SK-N-SH (cell line): ENCODE measurements around the gene PSMB2. TPM values are rescaled to one million over a fixed set of nuclear protein-coding genes. Genes with fewer than 3 reads are reported as not detected.

Source experiments
- CTCF ChIA-PET: fragments of 300-600, 350-600 bp; formaldehyde crosslinking; extraction: SDS; loops from one replicate; lab custom pipeline; 2021; lab: Yijun Ruan, JAX
- POLR2A ChIA-PET: fragments of 350-600 bp; sonication (Branson Sonifier 250); formaldehyde crosslinking; extraction: SDS; loops from one replicate; lab custom pipeline; 2020; ENCODE audit warnings: antibody characterized with exemption, inconsistent platforms; lab: Yijun Ruan, JAX
- DNase-seq: peaks from one replicate; pipeline ENCODE4 v3.0.0; 2012
- H2AFZ ChIP-seq: fragments of 200-600 bp; sonication (generic); 2 replicates; pipeline ENCODE4 v1.8.1; 2016; ENCODE audit warnings: antibody characterized with exemption, mild to moderate bottlenecking, low read depth
- H3F3A ChIP-seq: fragments of 200-600 bp; sonication (generic); replicated peaks from 2 replicates; pipeline ENCODE3; 2016; ENCODE audit warnings: antibody characterized with exemption, mild to moderate bottlenecking; ENCODE audit not compliant: insufficient read depth
- H3K27ac ChIP-seq, 2 experiments: fragments of 200-500 bp in 1 of 2; fragments of 200-600 bp in 1 of 2; sonication (Bioruptor generic) in 1 of 2; sonication (generic), shearing (Covaris generic) in 1 of 2; 2 replicates each; pipeline versions ENCODE4 v1.5.1 to v1.6.1; 2014 to 2016; ENCODE audit warnings: low read depth in 2 of 2, inconsistent platforms in 1 of 2, low read length in 1 of 2, mild to moderate bottlenecking in 1 of 2, mixed read lengths in 1 of 2
- H3K27me3 ChIP-seq: fragments of 200-600 bp; sonication (generic), shearing (Covaris generic); 2 replicates; pipeline ENCODE4 v1.6.1; 2016; ENCODE audit warnings: mixed run types; ENCODE audit not compliant: insufficient read depth
- H3K36me3 ChIP-seq, 2 experiments: fragments of 200-500 bp in 1 of 2; fragments of 200-600 bp in 1 of 2; sonication (Bioruptor generic) in 1 of 2; sonication (generic) in 1 of 2; replicated peaks in 1 of 2; 2 replicates each; pipeline versions ENCODE3 to v1.5.1; 2014 to 2016; ENCODE audit warnings: low read length in 1 of 2, mild to moderate bottlenecking in 1 of 2; ENCODE audit not compliant: insufficient read depth in 2 of 2, control insufficient read depth in 1 of 2
- H3K4me1 ChIP-seq, 2 experiments: fragments of 200-500 bp in 1 of 2; fragments of 200-600 bp in 1 of 2; sonication (Bioruptor generic) in 1 of 2; sonication (generic), shearing (Covaris generic) in 1 of 2; 2 replicates each; pipeline versions ENCODE4 v1.5.1 to v1.6.1; 2014 to 2016; ENCODE audit warnings: low read depth in 1 of 2, low read length in 1 of 2, mixed run types in 1 of 2; ENCODE audit not compliant: insufficient read depth in 2 of 2, control insufficient read depth in 1 of 2
- H3K4me2 ChIP-seq: fragments of 200-600 bp; sonication (generic), shearing (Covaris generic); 2 replicates; pipeline ENCODE4 v1.6.1; 2017; ENCODE audit warnings: mixed run types
- H3K4me3 ChIP-seq, 2 experiments: fragments of 200-500 bp in 1 of 2; fragments of 200-600 bp in 1 of 2; sonication (Bioruptor generic) in 1 of 2; sonication (generic), shearing (Covaris generic) in 1 of 2; 2 replicates each; pipeline versions ENCODE4 v1.5.1 to v1.8.1; 2014 to 2016; ENCODE audit warnings: low read depth in 2 of 2, inconsistent platforms in 1 of 2, low read length in 1 of 2, mild to moderate bottlenecking in 1 of 2, mixed read lengths in 1 of 2, moderate library complexity in 1 of 2
- H3K79me2 ChIP-seq: fragments of 200-600 bp; sonication (generic); 2 replicates; pipeline ENCODE4 v1.8.1; 2017; ENCODE audit warnings: mild to moderate bottlenecking; ENCODE audit not compliant: insufficient read depth
- H3K9ac ChIP-seq: fragments of 200-600 bp; sonication (generic); 2 replicates; pipeline ENCODE4 v1.6.1; 2017; ENCODE audit warnings: mixed run types
- H3K9me2 ChIP-seq: fragments of 200-600 bp; sonication (generic); 2 replicates; pipeline ENCODE4 v1.6.1; 2017; ENCODE audit warnings: mixed run types
- H3K9me3 ChIP-seq: fragments of 200-600 bp; sonication (generic); 2 replicates; pipeline ENCODE4 v1.6.1; 2017; ENCODE audit warnings: mixed run types, mild to moderate bottlenecking, moderate library complexity
- H4K20me1 ChIP-seq: fragments of 200-600 bp; sonication (generic); 2 replicates; pipeline ENCODE4 v1.6.1; 2017; ENCODE audit warnings: mild to moderate bottlenecking, mixed run types; ENCODE audit not compliant: insufficient read depth
- CTCF ChIP-seq: fragments of 200-600 bp; sonication (generic); IDR thresholded peaks from 2 replicates; pipeline ENCODE4 v1.6.1; 2017; ENCODE audit warnings: antibody characterized with exemption, mild to moderate bottlenecking, moderate library complexity
- ELF1 ChIP-seq: IDR thresholded peaks from 2 replicates; pipeline ENCODE4 v1.4.0; 2012
- EP300 ChIP-seq, 2 experiments: IDR thresholded peaks; 2 replicates each; pipeline versions ENCODE4 v1.4.0 to v1.6.1; 2012; ENCODE audit warnings: borderline replicate concordance in 1 of 2, low read depth in 1 of 2, low read length in 1 of 2
- MAX ChIP-seq: IDR thresholded peaks from 2 replicates; pipeline ENCODE4 v1.4.0; 2012; ENCODE audit warnings: low read depth
- MEF2A ChIP-seq: IDR thresholded peaks from 2 replicates; pipeline ENCODE4 v1.4.0; 2012; ENCODE audit warnings: low read depth, borderline replicate concordance
- NRF1 ChIP-seq: IDR thresholded peaks from 2 replicates; pipeline ENCODE4 v1.6.1; 2012; ENCODE audit warnings: low read depth, mild to moderate bottlenecking, low read length
- RCOR1 ChIP-seq: fragments of 150-350 bp; IDR thresholded peaks from 2 replicates; pipeline ENCODE4 v1.6.1; 2017; ENCODE audit warnings: antibody characterized with exemption, low read length
- RFX5 ChIP-seq: IDR thresholded peaks from 2 replicates; pipeline ENCODE4 v1.6.1; 2012; ENCODE audit warnings: mild to moderate bottlenecking, improper control_type of control experiment, low read length
- SIN3A ChIP-seq: IDR thresholded peaks from 2 replicates; pipeline ENCODE4 v1.6.1; 2012; ENCODE audit warnings: low read depth, mild to moderate bottlenecking, low read length, moderate library complexity, borderline replicate concordance
- WGBS: methylation state at CpG from one replicate; pipeline ENCODE4 v1.1.6; 2017; ENCODE audit warnings: low lambda C conversion rate; 5-methylcytosine and 5-hydroxymethylcytosine counted together
- polyA plus RNA-seq, 3 experiments: library from polyadenylated mRNA; depleted of rRNA; stranded (reverse); fragments of >200 nt; gene quantifications; 2 replicates each; pipeline ENCODE4 v1.2.3, GENCODE V29; 2012
- TF ChIP-seq, protein P1 (sequence below): IDR thresholded peaks from 2 replicates; pipeline ENCODE4; 2012
- TF ChIP-seq, protein P2 (sequence below): fragments of 150-350 bp; IDR thresholded peaks from 2 replicates; pipeline ENCODE4 v1.6.1; 2016; ENCODE audit warnings: mild to moderate bottlenecking, low read depth, low read length

PSMB2 gene
- polyA plus RNA-seq, 1 of the 3 experiments (the other 2 are of a cell fraction) = 83.5 TPM

DNA sequence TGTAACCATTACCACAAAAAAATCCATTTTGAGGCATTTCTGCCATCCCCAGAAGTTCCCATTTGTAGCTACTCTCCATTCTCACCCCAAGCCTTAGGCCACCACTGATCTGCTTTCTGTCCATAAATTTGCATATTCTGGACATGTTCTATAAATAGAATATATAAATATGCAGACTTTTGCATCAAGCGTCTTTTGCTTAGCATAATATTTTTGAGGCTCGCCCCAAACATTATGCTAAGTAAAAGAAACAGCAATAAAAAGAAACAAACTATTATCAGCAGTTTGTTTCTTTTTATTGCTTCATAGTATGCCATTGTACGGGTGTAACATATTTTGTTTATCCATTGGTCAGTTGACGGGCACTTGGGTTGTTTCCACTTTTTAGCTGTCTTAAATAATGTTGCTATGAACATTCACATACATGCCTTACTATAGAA lies 60.4 kb downstream of the PSMB2 start:
- Histone ChIP-seq H3F3A (no peaks in the 10 kb centered on the region), H3K9ac (no peak overlapping the region), H3K27ac (no peak overlapping the region), H3K9me2 (no peaks in the 10 kb centered on the region), H3K4me1 (no peaks in the 10 kb centered on the region), H3K4me2 (no peak overlapping the region), H3K9me3 (no peaks in the 10 kb centered on the region), H2AFZ (no peak overlapping the region), H4K20me1 (no peaks in the 10 kb centered on the region), H3K27me3 (no peaks in the 10 kb centered on the region), H3K79me2 (no peaks in the 10 kb centered on the region), H3K4me3 (no peak overlapping the region), H3K36me3 (no peaks in the 10 kb centered on the region)
- TF ChIP-seq SIN3A (no peak), CTCF (no peak), EP300 (IDR thresholded peaks at IDR 0.05; ENCODE audit: borderline replicate concordance in 1 of 2, low read depth in 1 of 2, low read length in 1 of 2) (no peak), RCOR1 (no peak), MEF2A (no peak), RFX5 (no peak), NRF1 (no peak), ELF1 (no peak), MAX (no peak)
- TF ChIP-seq, protein P1, sequence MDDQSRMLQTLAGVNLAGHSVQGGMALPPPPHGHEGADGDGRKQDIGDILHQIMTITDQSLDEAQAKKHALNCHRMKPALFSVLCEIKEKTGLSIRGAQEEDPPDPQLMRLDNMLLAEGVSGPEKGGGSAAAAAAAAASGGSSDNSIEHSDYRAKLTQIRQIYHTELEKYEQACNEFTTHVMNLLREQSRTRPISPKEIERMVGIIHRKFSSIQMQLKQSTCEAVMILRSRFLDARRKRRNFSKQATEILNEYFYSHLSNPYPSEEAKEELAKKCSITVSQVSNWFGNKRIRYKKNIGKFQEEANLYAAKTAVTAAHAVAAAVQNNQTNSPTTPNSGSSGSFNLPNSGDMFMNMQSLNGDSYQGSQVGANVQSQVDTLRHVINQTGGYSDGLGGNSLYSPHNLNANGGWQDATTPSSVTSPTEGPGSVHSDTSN = no peak
- TF ChIP-seq, protein P2, sequence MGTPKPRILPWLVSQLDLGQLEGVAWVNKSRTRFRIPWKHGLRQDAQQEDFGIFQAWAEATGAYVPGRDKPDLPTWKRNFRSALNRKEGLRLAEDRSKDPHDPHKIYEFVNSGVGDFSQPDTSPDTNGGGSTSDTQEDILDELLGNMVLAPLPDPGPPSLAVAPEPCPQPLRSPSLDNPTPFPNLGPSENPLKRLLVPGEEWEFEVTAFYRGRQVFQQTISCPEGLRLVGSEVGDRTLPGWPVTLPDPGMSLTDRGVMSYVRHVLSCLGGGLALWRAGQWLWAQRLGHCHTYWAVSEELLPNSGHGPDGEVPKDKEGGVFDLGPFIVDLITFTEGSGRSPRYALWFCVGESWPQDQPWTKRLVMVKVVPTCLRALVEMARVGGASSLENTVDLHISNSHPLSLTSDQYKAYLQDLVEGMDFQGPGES = no peak
- ChIA-PET POLR2A (interaction anchor here (0.6 kb wide), 1 partner anchor 199 kb away, joined by 3 read pairs; no protein-coding TSS in a partner anchor), CTCF (interaction anchor here (1.1 to 1.6 kb wide), 5 partner anchors 9 to 194 kb away, joined by 4 to 5 read pairs (median 4); no protein-coding TSS in a partner anchor)
- 88% methylated on average over 4 of the region's 4 CpGs for WGBS
- DNase-seq = no peak
